H9 (cell line): ENCODE results near the gene CCDC12. TPM values are rescaled to one million over a fixed set of nuclear protein-coding genes. Genes with fewer than 3 reads are reported as not detected.

ENCODE experiments used
- DNase-seq: peaks from one replicate; pipeline ENCODE4 v3.0.0-alpha.2; 2017
- H2AFZ ChIP-seq: one replicate; pipeline ENCODE4 v1.6.1; 2013; ENCODE audit warnings: mild to moderate bottlenecking, low read length, control low read depth, moderate library complexity
- H2AK5ac ChIP-seq: 2 replicates; pipeline ENCODE4 v1.6.1; 2013; ENCODE audit warnings: low read length, control low read depth, mixed read lengths; ENCODE audit not compliant: insufficient read length
- H2BK120ac ChIP-seq: one replicate; pipeline ENCODE4 v1.6.1; 2013; ENCODE audit warnings: low read depth, mild to moderate bottlenecking, low read length, control low read depth, inconsistent platforms; ENCODE audit not compliant: poor library complexity, severe bottlenecking
- H2BK12ac ChIP-seq: 2 replicates; pipeline ENCODE4 v1.6.1; 2013; ENCODE audit warnings: low read length, control low read depth, mixed read lengths, low read depth; ENCODE audit not compliant: insufficient read length
- H2BK15ac ChIP-seq: 2 replicates; pipeline ENCODE4 v1.6.1; 2013; ENCODE audit warnings: low read depth, low read length, control low read depth
- H2BK20ac ChIP-seq: one replicate; pipeline ENCODE4 v1.6.1; 2013; ENCODE audit warnings: low read depth, mild to moderate bottlenecking, low read length, control low read depth, inconsistent platforms; ENCODE audit not compliant: poor library complexity, severe bottlenecking
- H2BK5ac ChIP-seq: 2 replicates; pipeline ENCODE4 v1.6.1; 2013; ENCODE audit warnings: low read length, control low read depth, mixed read lengths; ENCODE audit not compliant: insufficient read length
- H3K14ac ChIP-seq: 2 replicates; pipeline ENCODE4 v1.6.1; 2013; ENCODE audit warnings: low read length, control low read depth; ENCODE audit not compliant: insufficient read depth
- H3K18ac ChIP-seq: 2 replicates; pipeline ENCODE4 v1.6.1; 2013; ENCODE audit warnings: low read depth, mild to moderate bottlenecking, mixed read lengths, low read length, control low read depth; ENCODE audit not compliant: insufficient read length
- H3K23ac ChIP-seq: 2 replicates; pipeline ENCODE4 v1.6.1; 2013; ENCODE audit warnings: low read length, control low read depth, mixed read lengths, low read depth; ENCODE audit not compliant: insufficient read length
- H3K23me2 ChIP-seq: 2 replicates; pipeline ENCODE4 v1.6.1; 2013; ENCODE audit warnings: low read depth, mild to moderate bottlenecking, mixed read lengths, low read length, control low read depth; ENCODE audit not compliant: insufficient read length, poor library complexity, severe bottlenecking
- H3K27ac ChIP-seq: 2 replicates; pipeline ENCODE4 v1.5.1; 2013; ENCODE audit warnings: low read length, control low read depth, mixed read lengths, low read depth; ENCODE audit not compliant: insufficient read length
- H3K27me3 ChIP-seq: 2 replicates; pipeline ENCODE4 v1.6.1; 2013; ENCODE audit warnings: low read length, control low read depth, inconsistent platforms; ENCODE audit not compliant: insufficient read depth
- H3K4ac ChIP-seq: 2 replicates; pipeline ENCODE4 v1.6.1; 2013; ENCODE audit warnings: low read depth, mild to moderate bottlenecking, control low read depth, inconsistent platforms, low read length, moderate library complexity
- H3K4me1 ChIP-seq: 2 replicates; pipeline ENCODE4 v1.6.1; 2013; ENCODE audit warnings: low read length, control low read depth, inconsistent platforms; ENCODE audit not compliant: insufficient read depth
- H3K4me2 ChIP-seq: 2 replicates; pipeline ENCODE4 v1.6.1; 2013; ENCODE audit warnings: low read length, control low read depth, mixed read lengths; ENCODE audit not compliant: insufficient read length, insufficient read depth
- H3K56ac ChIP-seq: 2 replicates; pipeline ENCODE4 v1.6.1; 2013; ENCODE audit warnings: low read depth, mild to moderate bottlenecking, mixed read lengths, low read length, control low read depth; ENCODE audit not compliant: insufficient read length
- H3K79me1 ChIP-seq: 2 replicates; pipeline ENCODE4 v1.6.1; 2013; ENCODE audit warnings: low read depth, mild to moderate bottlenecking, moderate library complexity, low read length, control low read depth, inconsistent platforms; ENCODE audit not compliant: insufficient read depth, poor library complexity, severe bottlenecking
- H3K79me2 ChIP-seq: 2 replicates; pipeline ENCODE4 v1.6.1; 2013; ENCODE audit warnings: low read length, control low read depth, inconsistent platforms; ENCODE audit not compliant: insufficient read depth
- H3K9ac ChIP-seq: 2 replicates; pipeline ENCODE4 v1.6.1; 2013; ENCODE audit warnings: low read length, control low read depth, mixed read lengths; ENCODE audit not compliant: insufficient read length; ENCODE audit errors: extremely low read depth
- H3K9me3 ChIP-seq: one replicate; pipeline ENCODE4 v1.6.1; 2013; ENCODE audit warnings: low read depth, low read length, inconsistent platforms; ENCODE audit not compliant: control insufficient read depth
- H3T11ph ChIP-seq: one replicate; pipeline ENCODE4 v1.6.1; 2013; ENCODE audit warnings: mild to moderate bottlenecking, low read length, control low read depth, inconsistent platforms
- H4K20me1 ChIP-seq: one replicate; pipeline ENCODE4 v1.6.1; 2013; ENCODE audit not compliant: control insufficient read depth, insufficient read length, insufficient read depth
- H4K5ac ChIP-seq: 2 replicates; pipeline ENCODE4 v1.6.1; 2013; ENCODE audit warnings: low read depth, mild to moderate bottlenecking, mixed read lengths, low read length, control low read depth; ENCODE audit not compliant: insufficient read length
- H4K8ac ChIP-seq: replicated peaks from 2 replicates; pipeline ENCODE4 v1.6.1; 2013; ENCODE audit warnings: low read length, control low read depth, mixed read lengths, low read depth; ENCODE audit not compliant: insufficient read length
- H4K91ac ChIP-seq: 2 replicates; pipeline ENCODE4 v1.6.1; 2013; ENCODE audit warnings: low read depth, mild to moderate bottlenecking, moderate library complexity, mixed read lengths, low read length, control low read depth; ENCODE audit not compliant: insufficient read length
- H3K27ac Mint-ChIP-seq, 3 experiments: 2 replicates in 2 of 3; 3 replicates in 1 of 3; pipeline ENCODE4 v1.8.0; 2020 to 2021; ENCODE audit warnings: mixed read lengths in 3 of 3, mild to moderate bottlenecking in 1 of 3, moderate library complexity in 1 of 3
- H3K27me3 Mint-ChIP-seq: 2 replicates; pipeline ENCODE4 v1.8.0; 2021; ENCODE audit warnings: low read depth, mild to moderate bottlenecking, moderate library complexity, mixed read lengths
- H3K36me3 Mint-ChIP-seq, 3 experiments: 2 replicates in 2 of 3; 3 replicates in 1 of 3; pipeline ENCODE4 v1.8.0; 2020 to 2021; ENCODE audit warnings: low read depth in 3 of 3, mixed read lengths in 3 of 3; ENCODE audit not compliant: insufficient read depth in 1 of 3
- H3K4me1 Mint-ChIP-seq, 2 experiments: 2 replicates each; pipeline ENCODE4 v1.8.0; 2020; ENCODE audit warnings: mixed read lengths in 2 of 2
- H3K4me3 Mint-ChIP-seq, 2 experiments: 2 replicates in 1 of 2; 3 replicates in 1 of 2; pipeline ENCODE4 v1.8.0; 2020 to 2021; ENCODE audit warnings: mild to moderate bottlenecking in 2 of 2, mixed read lengths in 2 of 2, moderate library complexity in 1 of 2
- H3K9me3 Mint-ChIP-seq, 2 experiments: 2 replicates in 1 of 2; 3 replicates in 1 of 2; pipeline ENCODE4 v1.8.0; 2020; ENCODE audit warnings: mild to moderate bottlenecking in 2 of 2, mixed read lengths in 2 of 2, moderate library complexity in 1 of 2
- WGBS: extraction: QIAGEN DNeasy Blood & Tissue Kit; methylation state at CpG from one replicate; pipeline ENCODE4 v1.1.7; 2013; ENCODE audit warnings: missing lambda C conversion rate, low lambda C conversion rate, mixed read lengths; ENCODE audit not compliant: insufficient read length; ENCODE audit errors: extremely low coverage; 5-methylcytosine and 5-hydroxymethylcytosine counted together
- total RNA-seq: library from RNA; stranded (reverse); gene quantifications from 2 replicates; pipeline ENCODE4 v1.2.1, GENCODE V29; 2021
- TF ChIP-seq, protein P1 (sequence below): fragments of 200-600 bp; sonication (generic); conservative IDR thresholded peaks from 3 replicates; pipeline ENCODE4 v1.8.0; 2021; ENCODE audit warnings: antibody characterized with exemption, mild to moderate bottlenecking

The CCDC12 gene
- total RNA-seq, 1 experiment from 2014 or later = 54.0 TPM

DNA sequence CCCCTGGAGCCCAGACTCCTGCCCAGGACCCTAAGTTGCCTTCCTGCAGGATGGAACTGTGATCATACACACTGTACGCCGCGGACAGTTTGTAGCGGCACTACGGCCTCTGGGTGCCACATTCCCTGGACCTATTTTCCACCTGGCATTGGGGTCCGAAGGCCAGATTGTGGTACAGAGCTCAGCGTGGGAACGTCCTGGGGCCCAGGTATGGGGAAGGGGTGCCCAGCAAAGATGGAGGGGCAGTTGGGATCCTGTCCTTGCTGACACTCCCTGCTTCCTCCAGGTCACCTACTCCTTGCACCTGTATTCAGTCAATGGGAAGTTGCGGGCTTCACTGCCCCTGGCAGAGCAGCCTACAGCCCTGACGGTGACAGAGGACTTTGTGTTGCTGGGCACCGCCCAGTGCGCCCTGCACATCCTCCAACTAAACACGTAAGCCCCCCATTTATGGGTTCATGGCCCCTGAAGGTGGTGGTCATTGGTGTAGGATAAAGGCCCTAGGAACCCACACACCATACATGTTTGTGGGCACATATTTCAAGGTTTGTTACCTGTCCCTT, 31.8 kb upstream of the CCDC12 start:
- no peaks in the 10 kb centered on the region for H3K79me2 ChIP-seq
- H2BK15ac ChIP-seq = no peak overlapping the region
- H3K23ac ChIP-seq = no peak overlapping the region
- Mint-ChIP-seq H3K36me3 (peaks cover 21 to 31% (median 28%) of the 10 kb centered on the region in 3 experiments), H3K9me3 (no peaks in the 10 kb centered on the region), H3K4me1 (peaks cover 12 to 15% of the 10 kb centered on the region in 2 experiments), H3K27ac (no peak overlapping the region; a peak in 1 of 7 replicates), H3K4me3 (peak overlapping the region; percentile 56 to 76), H3K27me3 (no peaks in the 10 kb centered on the region)
- no peak overlapping the region for H4K8ac ChIP-seq
- no peak overlapping the region for H3K9ac ChIP-seq
- no peak overlapping the region for H3K27ac ChIP-seq
- H3K23me2 ChIP-seq = peaks cover 4% of the 10 kb centered on the region
- DNase-seq = no peak
- no peak overlapping the region for H4K91ac ChIP-seq
- H2BK120ac ChIP-seq = no peak overlapping the region
- no peak overlapping the region for H2BK5ac ChIP-seq
- TF ChIP-seq, protein P1, sequence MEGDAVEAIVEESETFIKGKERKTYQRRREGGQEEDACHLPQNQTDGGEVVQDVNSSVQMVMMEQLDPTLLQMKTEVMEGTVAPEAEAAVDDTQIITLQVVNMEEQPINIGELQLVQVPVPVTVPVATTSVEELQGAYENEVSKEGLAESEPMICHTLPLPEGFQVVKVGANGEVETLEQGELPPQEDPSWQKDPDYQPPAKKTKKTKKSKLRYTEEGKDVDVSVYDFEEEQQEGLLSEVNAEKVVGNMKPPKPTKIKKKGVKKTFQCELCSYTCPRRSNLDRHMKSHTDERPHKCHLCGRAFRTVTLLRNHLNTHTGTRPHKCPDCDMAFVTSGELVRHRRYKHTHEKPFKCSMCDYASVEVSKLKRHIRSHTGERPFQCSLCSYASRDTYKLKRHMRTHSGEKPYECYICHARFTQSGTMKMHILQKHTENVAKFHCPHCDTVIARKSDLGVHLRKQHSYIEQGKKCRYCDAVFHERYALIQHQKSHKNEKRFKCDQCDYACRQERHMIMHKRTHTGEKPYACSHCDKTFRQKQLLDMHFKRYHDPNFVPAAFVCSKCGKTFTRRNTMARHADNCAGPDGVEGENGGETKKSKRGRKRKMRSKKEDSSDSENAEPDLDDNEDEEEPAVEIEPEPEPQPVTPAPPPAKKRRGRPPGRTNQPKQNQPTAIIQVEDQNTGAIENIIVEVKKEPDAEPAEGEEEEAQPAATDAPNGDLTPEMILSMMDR = no peak
- no peak overlapping the region for H2AK5ac ChIP-seq
- H2AFZ ChIP-seq = no peak overlapping the region
- H3K4ac ChIP-seq = no peak overlapping the region
- H3K14ac ChIP-seq = no peak overlapping the region
- H3K9me3 ChIP-seq = no peaks in the 10 kb centered on the region
- H2BK20ac ChIP-seq = no peak overlapping the region
- no peaks in the 10 kb centered on the region for H3K27me3 ChIP-seq
- no peaks in the 10 kb centered on the region for H3K4me1 ChIP-seq
- H3K56ac ChIP-seq = no peak overlapping the region
- no CpG with 5 or more reads among the region's 13 CpGs for WGBS
- H3T11ph ChIP-seq = no peak overlapping the region
- H3K4me2 ChIP-seq = peak overlapping the region; percentile 28
- H4K20me1 ChIP-seq = no peaks in the 10 kb centered on the region
- no peak overlapping the region for H4K5ac ChIP-seq
- H3K79me1 ChIP-seq = no peaks in the 10 kb centered on the region
- no peak overlapping the region for H2BK12ac ChIP-seq
- H3K18ac ChIP-seq = no peak overlapping the region
